Measurements from ENCODE around the gene NSD2. TPM values are rescaled to one million over a fixed set of nuclear protein-coding genes. Genes with fewer than 3 reads are reported as not detected.
A peak's percentile ranks its signal among the peaks of the same experiment; 100 is the strongest.

The NSD2 gene
- total RNA-seq, 6 experiments from 2014 or later: 11.4 to 19.4 (median 14.0) TPM

- no peak for ATAC-seq
- intact Hi-C loops (cut with DNase I): no loop called here
Observed at GRCh38 chr4:1985780-1986577, 114.8 kb downstream of the NSD2 start.

GRCh38 chr4:1986578-1987210 is 115.5 kb downstream of the NSD2 start:
- Histone ChIP-seq H3K36me3 (peaks cover 0 to 65% (median 24%) of the 10 kb centered on the region in 4 donors), H3K4me3 (no peak overlapping the region), H3K27me3 (no peaks in the 10 kb centered on the region), H3K27ac (no peak overlapping the region), H3K9me3 (no peaks in the 10 kb centered on the region), H3K4me1 (no peaks in the 10 kb centered on the region)
- peak in 1 of 3 donors; percentile 52 for DNase-seq
- TF ChIP-seq CTCF (IDR thresholded peaks at IDR 0.05): no peak
- no peak for TF ChIP-seq POLR2A (IDR thresholded peaks at IDR 0.05)
- no peak for ATAC-seq
- intact Hi-C loops (cut with DNase I): no loop called here
- WGBS (ENCODE audit: insufficient coverage, low coverage, low lambda C conversion rate, missing lambda C conversion rate): 90% methylated on average over 2 of the region's 22 CpGs

More at GRCh38 chr4:1985780-1986577, 114.8 kb downstream of the NSD2 start:
- no peak for TF ChIP-seq CTCF (IDR thresholded peaks at IDR 0.05)
- TF ChIP-seq POLR2A (IDR thresholded peaks at IDR 0.05): no peak
- Histone ChIP-seq H3K27me3 (no peaks in the 10 kb centered on the region), H3K4me1 (no peaks in the 10 kb centered on the region), H3K9me3 (no peaks in the 10 kb centered on the region), H3K4me3 (no peak overlapping the region), H3K36me3 (peaks cover 0 to 72% (median 25%) of the 10 kb centered on the region in 4 donors), H3K27ac (no peak overlapping the region)
- DNase-seq: peak in 1 of 3 donors; percentile 43
- WGBS (ENCODE audit: insufficient coverage, low coverage, low lambda C conversion rate, missing lambda C conversion rate): 92% methylated on average over 15 of the region's 54 CpGs

- DNase-seq (peak in 1 of 3 donors; percentile 52), ATAC-seq (no peak)
- Histone ChIP-seq H3K4me1 (no peaks in the 10 kb centered on the region), H3K4me3 (no peak overlapping the region), H3K9me3 (no peaks in the 10 kb centered on the region), H3K27me3 (no peaks in the 10 kb centered on the region), H3K36me3 (peaks cover 0 to 60% (median 21%) of the 10 kb centered on the region in 4 donors), H3K27ac (no peak overlapping the region)
- TF ChIP-seq CTCF (IDR thresholded peaks at IDR 0.05): no peak
- WGBS (ENCODE audit: insufficient coverage, low coverage, low lambda C conversion rate, missing lambda C conversion rate): no CpG with 5 or more reads among the region's 19 CpGs
- intact Hi-C loops (cut with DNase I): no loop called here
Observed at GRCh38 chr4:1987296-1987695, 116.1 kb downstream of the NSD2 start.

GRCh38 chr4:1987721-1988326 is 116.6 kb downstream of the NSD2 start:
- no peak for ATAC-seq
- Histone ChIP-seq H3K27ac (no peak overlapping the region), H3K27me3 (no peaks in the 10 kb centered on the region), H3K36me3 (peaks cover 0 to 55% (median 18%) of the 10 kb centered on the region in 4 donors), H3K9me3 (no peaks in the 10 kb centered on the region), H3K4me1 (no peaks in the 10 kb centered on the region), H3K4me3 (no peak overlapping the region)
- WGBS (ENCODE audit: insufficient coverage, low coverage, low lambda C conversion rate, missing lambda C conversion rate): 100% methylated on average over 9 of the region's 26 CpGs
- no peak for TF ChIP-seq CTCF (IDR thresholded peaks at IDR 0.05)
- TF ChIP-seq POLR2A (IDR thresholded peaks at IDR 0.05): no peak
- intact Hi-C loops (cut with DNase I): no loop called here
- DNase-seq: peak in 1 of 3 donors; percentile 39

Data from right lobe of liver (tissue), 6 donors.